Measurements from ENCODE around the gene BACE2.

Gene BACE2

DNA sequence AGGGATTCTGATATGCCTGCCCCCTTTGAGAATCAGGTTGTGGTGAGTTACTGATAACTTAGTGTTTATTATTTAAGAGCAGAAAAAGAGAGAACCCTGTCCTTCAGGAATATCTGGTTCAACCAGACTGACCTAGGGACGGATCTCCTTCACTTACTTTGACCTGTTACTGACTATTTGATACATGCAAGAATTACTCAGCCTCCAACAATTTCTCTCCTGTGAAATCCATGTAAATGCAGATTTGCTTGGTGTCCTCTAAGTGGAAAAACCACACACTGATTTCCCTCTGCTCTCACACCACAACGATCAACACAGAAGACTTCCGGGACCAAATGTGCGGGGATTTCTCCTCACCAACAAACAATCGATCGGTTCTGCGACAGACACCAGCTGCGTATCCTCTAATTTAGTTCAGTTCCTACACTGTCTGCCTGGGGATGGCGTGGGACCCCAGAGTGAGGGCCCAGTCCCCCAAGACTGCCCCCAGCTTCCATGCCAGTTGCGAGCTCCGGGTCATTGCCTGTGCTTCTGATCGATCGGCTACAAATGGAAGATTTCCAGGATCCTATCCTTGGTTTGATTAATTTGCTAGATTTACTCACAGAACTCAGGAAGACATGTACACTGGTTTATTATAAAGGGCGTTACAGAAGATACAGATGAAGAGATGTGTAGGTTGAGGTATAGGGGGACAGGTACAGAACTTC, 51.7 kb downstream of the BACE2 start:
- POLR2A ChIA-PET = no interaction called here
- CTCF ChIA-PET = no interaction called here
- no peaks in the 10 kb centered on the region for H3K27me3 ChIP-seq (replicated peaks in 2 of 5; ENCODE audit: control insufficient read depth in 4 of 5, insufficient read depth in 5 of 5, low read length in 4 of 5)
- no peaks in the 10 kb centered on the region for H3K9me3 ChIP-seq (ENCODE audit: control extremely low read depth in 1 of 5, control insufficient read depth in 4 of 5, insufficient read depth in 2 of 5, low read depth in 1 of 5, low read length in 4 of 5)
- H3K4me1 ChIP-seq (ENCODE audit: control extremely low read depth in 1 of 4, control insufficient read depth in 4 of 4, insufficient read depth in 4 of 4, low read length in 3 of 4) = peaks cover 0 to 8% (median 2%) of the 10 kb centered on the region in 4 experiments
- H3K36me3 ChIP-seq (ENCODE audit: control insufficient read depth in 4 of 4, insufficient read depth in 4 of 4, low read length in 3 of 4) = no peaks in the 10 kb centered on the region
- DNase-seq = no peak
- no peak overlapping the region for H3K4me3 ChIP-seq (ENCODE audit: control insufficient read depth in 1 of 7, extremely low read depth in 1 of 7, insufficient read depth in 4 of 7, low read depth in 2 of 7, low read length in 6 of 7)
- no peak overlapping the region for H3K27ac ChIP-seq (ENCODE audit: insufficient read depth in 1 of 2, low read depth in 1 of 2, low read length in 2 of 2, poor library complexity in 1 of 2, severe bottlenecking in 2 of 2)
- 98% methylated on average over 10 of the region's 14 CpGs for WGBS (ENCODE audit: insufficient coverage)

DNA sequence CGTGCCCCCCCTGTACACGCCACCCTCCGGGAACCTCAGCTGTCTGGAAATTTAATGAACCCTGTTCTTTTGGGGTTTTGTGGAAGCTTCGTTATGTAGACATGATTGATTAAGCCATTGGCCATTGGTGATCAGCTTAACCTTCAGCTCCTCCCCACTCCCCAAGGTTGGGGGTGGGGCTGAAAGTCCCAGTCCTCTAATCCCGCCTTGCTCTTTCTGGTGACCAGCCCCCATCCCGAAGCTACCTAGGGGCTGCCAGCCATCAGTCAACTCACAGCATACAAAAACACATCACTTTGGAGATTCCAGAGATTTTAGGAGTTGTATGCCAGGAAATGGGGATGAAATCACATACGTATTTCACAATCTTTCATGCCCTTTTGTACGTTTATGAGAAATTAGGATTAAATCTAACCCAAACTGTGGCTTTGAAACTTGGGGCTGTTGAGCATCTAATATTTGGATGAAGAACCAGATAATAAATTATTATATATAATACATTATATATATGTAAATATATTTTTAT, 52.3 kb downstream of the BACE2 start:
- Histone ChIP-seq H3K27ac (ENCODE audit: insufficient read depth in 1 of 2, low read depth in 1 of 2, low read length in 2 of 2, poor library complexity in 1 of 2, severe bottlenecking in 2 of 2) (no peak overlapping the region), H3K36me3 (ENCODE audit: control insufficient read depth in 4 of 4, insufficient read depth in 4 of 4, low read length in 3 of 4) (no peaks in the 10 kb centered on the region), H3K4me3 (ENCODE audit: control insufficient read depth in 1 of 7, extremely low read depth in 1 of 7, insufficient read depth in 4 of 7, low read depth in 2 of 7, low read length in 6 of 7) (no peak overlapping the region), H3K4me1 (ENCODE audit: control extremely low read depth in 1 of 4, control insufficient read depth in 4 of 4, insufficient read depth in 4 of 4, low read length in 3 of 4) (peaks cover 0 to 8% (median 2%) of the 10 kb centered on the region in 4 experiments), H3K9me3 (ENCODE audit: control extremely low read depth in 1 of 5, control insufficient read depth in 4 of 5, insufficient read depth in 2 of 5, low read depth in 1 of 5, low read length in 4 of 5) (no peaks in the 10 kb centered on the region), H3K27me3 (replicated peaks in 2 of 5; ENCODE audit: control insufficient read depth in 4 of 5, insufficient read depth in 5 of 5, low read length in 4 of 5) (no peaks in the 10 kb centered on the region)
- 100% methylated on average over 4 of the region's 8 CpGs for WGBS (ENCODE audit: insufficient coverage)
- DNase-seq = no peak
- POLR2A ChIA-PET = no interaction called here
- CTCF ChIA-PET = no interaction called here

DNA sequence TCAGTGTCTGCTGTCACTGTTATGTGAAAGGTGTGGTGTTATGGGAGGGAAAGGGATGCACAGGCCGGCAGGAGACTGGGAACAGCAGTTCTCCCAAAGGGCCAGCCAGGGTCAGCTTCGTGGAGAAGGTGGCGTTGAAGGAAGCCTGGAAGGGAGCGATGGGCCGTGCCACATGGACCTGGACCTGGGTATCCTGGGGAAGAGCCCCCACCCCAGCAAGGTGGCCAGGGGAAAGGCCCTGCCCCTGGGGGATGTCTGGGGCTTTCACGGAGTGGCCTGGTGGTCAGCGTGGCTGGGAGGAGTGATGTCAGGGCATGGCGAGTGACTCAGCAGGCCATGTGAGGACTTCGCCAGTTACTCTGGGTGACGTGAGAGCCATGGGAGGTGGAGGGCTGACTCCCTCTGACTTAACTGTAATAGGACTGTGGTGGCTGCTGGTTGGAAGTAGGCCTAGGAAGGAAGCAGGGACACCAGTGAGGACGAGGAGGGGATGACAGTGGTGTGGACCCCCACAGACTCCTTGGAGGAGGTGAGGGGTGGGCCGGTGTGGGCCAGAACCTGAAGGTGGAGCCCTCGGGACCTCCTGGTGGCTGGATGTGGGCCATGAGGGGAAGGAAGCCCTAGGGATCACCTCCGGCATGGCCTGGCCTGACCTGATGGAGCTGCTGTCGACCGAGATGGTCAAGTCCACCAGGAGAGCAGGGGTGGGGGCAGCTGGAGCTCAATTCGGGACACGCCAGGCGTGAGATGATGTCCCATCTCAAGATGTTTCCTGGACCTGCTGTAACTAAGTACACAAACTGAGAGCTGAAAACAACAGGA, 54.5 kb downstream of the BACE2 start:
- Histone ChIP-seq H3K4me1 (ENCODE audit: control extremely low read depth in 1 of 4, control insufficient read depth in 4 of 4, insufficient read depth in 4 of 4, low read length in 3 of 4) (no peaks in the 10 kb centered on the region), H3K36me3 (ENCODE audit: control insufficient read depth in 4 of 4, insufficient read depth in 4 of 4, low read length in 3 of 4) (no peaks in the 10 kb centered on the region), H3K27me3 (replicated peaks in 2 of 5; ENCODE audit: control insufficient read depth in 4 of 5, insufficient read depth in 5 of 5, low read length in 4 of 5) (no peaks in the 10 kb centered on the region), H3K27ac (ENCODE audit: insufficient read depth in 1 of 2, low read depth in 1 of 2, low read length in 2 of 2, poor library complexity in 1 of 2, severe bottlenecking in 2 of 2) (no peak overlapping the region), H3K9me3 (ENCODE audit: control extremely low read depth in 1 of 5, control insufficient read depth in 4 of 5, insufficient read depth in 2 of 5, low read depth in 1 of 5, low read length in 4 of 5) (no peaks in the 10 kb centered on the region), H3K4me3 (ENCODE audit: control insufficient read depth in 1 of 7, extremely low read depth in 1 of 7, insufficient read depth in 4 of 7, low read depth in 2 of 7, low read length in 6 of 7) (no peak overlapping the region)
- DNase-seq = no peak
- 99% methylated on average over 19 of the region's 19 CpGs for WGBS (ENCODE audit: insufficient coverage)
- CTCF ChIA-PET = no interaction called here
- POLR2A ChIA-PET = no interaction called here

DNA sequence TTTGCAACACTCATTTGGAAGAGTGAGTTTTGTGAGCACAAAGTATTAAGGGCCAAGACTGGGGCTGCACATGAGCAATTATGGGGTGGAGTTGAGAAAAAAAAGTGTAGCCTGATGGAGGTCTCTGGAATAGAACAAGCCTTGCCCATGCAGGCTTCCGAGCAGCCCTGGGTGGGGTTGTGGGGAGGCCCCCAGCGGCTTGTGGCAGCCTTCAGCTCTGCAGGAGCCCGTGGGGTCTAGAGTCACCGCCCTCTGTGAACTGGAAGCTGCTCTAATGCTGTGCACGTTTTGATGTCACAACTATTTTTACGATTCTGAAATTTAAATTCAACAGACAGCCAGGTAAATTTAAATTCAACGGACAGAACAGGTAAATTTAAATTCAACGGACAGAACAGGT, 58.9 kb downstream of the BACE2 start:
- Histone ChIP-seq H3K4me3 (ENCODE audit: control insufficient read depth in 1 of 7, extremely low read depth in 1 of 7, insufficient read depth in 4 of 7, low read depth in 2 of 7, low read length in 6 of 7) (no peak overlapping the region), H3K4me1 (ENCODE audit: control extremely low read depth in 1 of 4, control insufficient read depth in 4 of 4, insufficient read depth in 4 of 4, low read length in 3 of 4) (no peaks in the 10 kb centered on the region), H3K9me3 (ENCODE audit: control extremely low read depth in 1 of 5, control insufficient read depth in 4 of 5, insufficient read depth in 2 of 5, low read depth in 1 of 5, low read length in 4 of 5) (no peaks in the 10 kb centered on the region), H3K27ac (ENCODE audit: insufficient read depth in 1 of 2, low read depth in 1 of 2, low read length in 2 of 2, poor library complexity in 1 of 2, severe bottlenecking in 2 of 2) (no peak overlapping the region), H3K36me3 (ENCODE audit: control insufficient read depth in 4 of 4, insufficient read depth in 4 of 4, low read length in 3 of 4) (no peaks in the 10 kb centered on the region), H3K27me3 (replicated peaks in 2 of 5; ENCODE audit: control insufficient read depth in 4 of 5, insufficient read depth in 5 of 5, low read length in 4 of 5) (no peaks in the 10 kb centered on the region)
- no peak for DNase-seq
- POLR2A ChIA-PET = no interaction called here
- CTCF ChIA-PET = no interaction called here
- 97% methylated on average over 8 of the region's 8 CpGs for WGBS (ENCODE audit: insufficient coverage)

DNA sequence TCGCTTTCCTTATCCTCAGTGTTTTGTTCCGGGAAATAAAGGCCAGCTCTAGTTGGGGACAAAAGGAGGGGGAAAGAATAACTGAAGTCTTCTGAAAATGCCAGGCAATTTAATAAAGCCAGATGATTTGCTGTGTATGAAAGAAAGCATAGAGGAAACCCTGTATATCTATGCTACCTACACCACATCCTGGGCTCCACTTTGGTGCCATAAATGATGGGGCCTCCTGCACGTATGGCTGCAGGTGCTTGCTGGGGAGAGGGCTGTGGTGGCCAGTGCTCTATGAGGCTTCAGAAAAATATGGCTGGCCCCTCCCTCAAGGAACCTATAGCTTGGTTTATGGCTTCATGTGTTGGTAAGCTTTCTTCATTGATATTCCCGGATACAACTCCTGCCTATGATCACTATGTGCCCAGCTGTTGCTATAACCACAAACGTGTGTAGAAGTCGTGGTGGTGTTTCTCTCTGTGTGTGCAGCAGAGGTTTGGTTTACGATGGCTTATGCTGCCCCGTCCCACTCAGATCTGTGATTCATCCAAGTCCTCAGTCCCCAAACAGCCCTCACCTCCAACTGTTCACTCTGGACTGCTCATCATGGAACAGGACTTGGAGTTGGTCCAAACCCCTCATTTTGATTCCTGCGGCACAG, 59.5 kb downstream of the BACE2 start:
- POLR2A ChIA-PET = no interaction called here
- Histone ChIP-seq H3K36me3 (ENCODE audit: control insufficient read depth in 4 of 4, insufficient read depth in 4 of 4, low read length in 3 of 4) (no peaks in the 10 kb centered on the region), H3K27ac (ENCODE audit: insufficient read depth in 1 of 2, low read depth in 1 of 2, low read length in 2 of 2, poor library complexity in 1 of 2, severe bottlenecking in 2 of 2) (no peak overlapping the region), H3K27me3 (replicated peaks in 2 of 5; ENCODE audit: control insufficient read depth in 4 of 5, insufficient read depth in 5 of 5, low read length in 4 of 5) (no peaks in the 10 kb centered on the region), H3K4me3 (ENCODE audit: control insufficient read depth in 1 of 7, extremely low read depth in 1 of 7, insufficient read depth in 4 of 7, low read depth in 2 of 7, low read length in 6 of 7) (no peak overlapping the region), H3K9me3 (ENCODE audit: control extremely low read depth in 1 of 5, control insufficient read depth in 4 of 5, insufficient read depth in 2 of 5, low read depth in 1 of 5, low read length in 4 of 5) (no peaks in the 10 kb centered on the region), H3K4me1 (ENCODE audit: control extremely low read depth in 1 of 4, control insufficient read depth in 4 of 4, insufficient read depth in 4 of 4, low read length in 3 of 4) (no peaks in the 10 kb centered on the region)
- DNase-seq = no peak
- WGBS (ENCODE audit: insufficient coverage) = 96% methylated on average over 7 of the region's 9 CpGs
- CTCF ChIA-PET = no interaction called here

DNA sequence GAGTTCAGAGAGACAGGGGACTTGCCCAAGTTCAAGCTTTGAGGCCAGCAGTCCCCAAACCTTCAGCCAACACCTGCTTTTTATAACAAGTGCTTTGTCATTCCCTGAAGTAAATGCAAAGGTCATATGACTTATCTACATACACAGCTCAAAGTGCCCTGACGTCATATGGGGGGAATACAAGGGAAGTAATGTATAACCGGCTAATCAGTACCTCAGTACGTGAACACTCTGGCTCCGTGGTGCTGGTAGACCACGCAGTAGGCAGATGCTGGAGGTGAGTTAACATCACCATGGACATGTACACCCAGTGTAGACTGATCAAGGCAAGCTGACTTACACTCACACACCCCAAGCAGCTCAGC, 60.0 kb downstream of the BACE2 start:
- Histone ChIP-seq H3K4me3 (ENCODE audit: control insufficient read depth in 1 of 7, extremely low read depth in 1 of 7, insufficient read depth in 4 of 7, low read depth in 2 of 7, low read length in 6 of 7) (no peak overlapping the region), H3K27me3 (replicated peaks in 2 of 5; ENCODE audit: control insufficient read depth in 4 of 5, insufficient read depth in 5 of 5, low read length in 4 of 5) (no peaks in the 10 kb centered on the region), H3K9me3 (ENCODE audit: control extremely low read depth in 1 of 5, control insufficient read depth in 4 of 5, insufficient read depth in 2 of 5, low read depth in 1 of 5, low read length in 4 of 5) (no peaks in the 10 kb centered on the region), H3K27ac (ENCODE audit: insufficient read depth in 1 of 2, low read depth in 1 of 2, low read length in 2 of 2, poor library complexity in 1 of 2, severe bottlenecking in 2 of 2) (no peak overlapping the region), H3K4me1 (ENCODE audit: control extremely low read depth in 1 of 4, control insufficient read depth in 4 of 4, insufficient read depth in 4 of 4, low read length in 3 of 4) (no peaks in the 10 kb centered on the region), H3K36me3 (ENCODE audit: control insufficient read depth in 4 of 4, insufficient read depth in 4 of 4, low read length in 3 of 4) (no peaks in the 10 kb centered on the region)
- ChIA-PET POLR2A (no interaction called here), CTCF (no interaction called here)
- peak; percentile 2 to 52 (median 15) for DNase-seq
- 97% methylated on average over 5 of the region's 5 CpGs for WGBS (ENCODE audit: insufficient coverage)

DNA sequence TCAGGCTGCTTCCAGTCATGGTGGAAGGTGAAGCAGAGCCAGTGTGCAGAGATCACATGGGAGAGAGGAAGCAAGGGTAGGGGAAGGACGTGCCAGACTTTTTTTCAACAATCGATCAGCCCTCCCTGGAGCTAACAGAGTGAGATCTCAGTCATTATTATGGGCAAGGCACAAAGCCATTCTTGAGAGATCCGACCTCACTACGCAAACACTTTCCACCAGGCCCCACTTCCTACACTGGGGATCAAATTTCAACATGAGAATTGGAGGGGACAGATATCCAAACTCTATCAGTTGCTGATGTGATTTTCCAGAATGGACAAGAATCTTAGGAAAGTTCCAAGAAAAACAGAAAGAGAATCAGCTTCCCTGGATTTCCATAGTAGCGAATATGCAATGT, 60.5 kb downstream of the BACE2 start:
- POLR2A ChIA-PET = no interaction called here
- no peaks in the 10 kb centered on the region for H3K27me3 ChIP-seq (replicated peaks in 2 of 5; ENCODE audit: control insufficient read depth in 4 of 5, insufficient read depth in 5 of 5, low read length in 4 of 5)
- H3K4me3 ChIP-seq (ENCODE audit: control insufficient read depth in 1 of 7, extremely low read depth in 1 of 7, insufficient read depth in 4 of 7, low read depth in 2 of 7, low read length in 6 of 7) = no peak overlapping the region
- DNase-seq = no peak
- 96% methylated on average over 3 of the region's 5 CpGs for WGBS (ENCODE audit: insufficient coverage)
- CTCF ChIA-PET = no interaction called here
- H3K9me3 ChIP-seq (ENCODE audit: control extremely low read depth in 1 of 5, control insufficient read depth in 4 of 5, insufficient read depth in 2 of 5, low read depth in 1 of 5, low read length in 4 of 5) = no peaks in the 10 kb centered on the region
- H3K36me3 ChIP-seq (ENCODE audit: control insufficient read depth in 4 of 4, insufficient read depth in 4 of 4, low read length in 3 of 4) = no peaks in the 10 kb centered on the region
- no peak overlapping the region for H3K27ac ChIP-seq (ENCODE audit: insufficient read depth in 1 of 2, low read depth in 1 of 2, low read length in 2 of 2, poor library complexity in 1 of 2, severe bottlenecking in 2 of 2)
- no peaks in the 10 kb centered on the region for H3K4me1 ChIP-seq (ENCODE audit: control extremely low read depth in 1 of 4, control insufficient read depth in 4 of 4, insufficient read depth in 4 of 4, low read length in 3 of 4)

All from common myeloid progenitor, CD34-positive (primary cell).